SW480 (cell line): Measurements from ENCODE around the gene KIF5C.
"Not testable (repeated sequence)": the region's sequence is repeated elsewhere in the genome, so short reads cannot be mapped to it uniquely, and the experiment has no call there.

Experiments used
- DNase-seq: peaks from one replicate; pipeline ENCODE4 v3.0.0-alpha.2; 2016; ENCODE audit warnings: low spot score

KIF5C gene

GRCh38 chr2:148966438-148966758 lies 91.4 kb downstream of the KIF5C start:
- DNase-seq, result no peak

GRCh38 chr2:148967056-148967455 lies 92.0 kb downstream of the KIF5C start:
- DNase-seq, result no peak

GRCh38 chr2:148967578-148967977 lies 92.6 kb downstream of the KIF5C start:
- no peak for DNase-seq

DNA sequence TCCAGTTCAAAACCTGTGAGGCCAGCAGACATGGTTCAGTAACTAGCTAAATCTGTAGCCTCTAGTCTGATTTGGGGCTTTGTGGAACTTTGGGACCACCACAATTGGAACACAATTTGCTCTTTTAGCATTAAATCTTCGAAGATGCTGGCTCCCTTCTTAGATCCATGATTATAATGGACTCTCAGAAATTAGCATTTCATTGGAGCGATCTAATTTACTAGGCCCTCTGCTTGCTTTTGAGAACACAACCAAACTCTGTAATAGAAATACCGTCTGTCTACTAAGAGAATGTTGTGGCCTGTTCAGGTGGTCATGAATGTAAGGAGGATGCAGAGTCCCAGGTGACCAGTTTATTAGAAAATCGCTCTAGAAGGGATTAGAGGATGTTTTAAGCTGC lies 93.3 kb downstream of the KIF5C start:
- DNase-seq, result no peak

- no peak for DNase-seq
These were observed 93.8 kb downstream of the KIF5C start for GRCh38 chr2:148968776-148969319.

DNA sequence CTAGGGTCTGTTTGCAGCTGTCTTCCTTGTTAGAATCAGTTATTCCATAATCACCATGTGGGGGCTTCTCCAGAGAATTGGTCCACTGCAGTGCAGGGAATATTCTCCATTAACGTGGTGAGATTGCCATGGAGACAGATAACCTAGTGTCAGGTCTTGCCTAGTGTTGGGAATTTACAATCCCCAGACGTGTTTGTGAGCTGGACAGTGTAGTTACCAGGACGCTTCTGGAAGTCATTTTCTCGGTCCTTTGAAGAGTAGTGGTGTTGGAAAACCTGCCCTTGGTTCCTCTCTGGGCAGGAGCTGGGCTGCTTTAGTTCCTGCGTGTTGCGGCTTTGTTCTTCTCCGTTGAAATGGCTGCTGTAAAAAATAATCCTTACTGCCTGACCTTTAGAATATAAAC lies 94.6 kb downstream of the KIF5C start:
- no peak for DNase-seq

- no peak for DNase-seq
These were observed 95.4 kb downstream of the KIF5C start for GRCh38 chr2:148970385-148970784.

GRCh38 chr2:148971547-148971946 lies 96.5 kb downstream of the KIF5C start:
- no peak for DNase-seq

- DNase-seq, result no peak
These were observed 99.1 kb downstream of the KIF5C start for GRCh38 chr2:148974095-148974494.

DNA sequence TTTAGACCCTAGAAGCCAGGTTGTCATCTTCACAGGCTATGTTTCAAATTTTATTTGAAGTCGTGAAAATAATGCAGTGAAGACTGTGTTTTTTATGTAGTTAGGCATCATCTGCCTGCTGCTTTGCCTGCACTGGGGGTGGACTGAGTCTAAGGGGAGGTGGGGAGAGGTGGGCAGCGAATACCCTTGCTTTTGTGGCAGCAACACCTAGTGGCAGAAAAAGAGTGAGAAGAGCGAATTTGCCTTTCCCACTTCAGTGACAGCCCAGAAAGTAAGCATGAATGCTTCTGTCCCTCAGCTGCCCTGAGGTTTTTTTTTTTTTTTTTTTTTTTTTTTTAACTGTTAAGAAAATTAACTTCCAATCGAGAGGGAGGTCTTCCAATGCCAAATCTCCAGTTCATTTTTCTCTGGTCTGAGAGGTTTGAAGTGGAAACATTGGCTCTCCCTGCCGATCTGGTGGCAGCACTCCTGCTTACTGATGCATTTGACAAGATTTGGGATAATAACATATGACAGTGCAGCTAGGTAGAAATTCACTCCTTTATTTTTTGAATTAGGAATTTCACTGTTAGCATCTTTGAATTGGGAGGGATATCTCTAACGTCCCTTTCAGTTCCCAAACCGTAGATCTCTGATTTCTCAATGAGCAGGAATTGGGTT lies 103.1 kb downstream of the KIF5C start:
- DNase-seq, result no peak

DNA sequence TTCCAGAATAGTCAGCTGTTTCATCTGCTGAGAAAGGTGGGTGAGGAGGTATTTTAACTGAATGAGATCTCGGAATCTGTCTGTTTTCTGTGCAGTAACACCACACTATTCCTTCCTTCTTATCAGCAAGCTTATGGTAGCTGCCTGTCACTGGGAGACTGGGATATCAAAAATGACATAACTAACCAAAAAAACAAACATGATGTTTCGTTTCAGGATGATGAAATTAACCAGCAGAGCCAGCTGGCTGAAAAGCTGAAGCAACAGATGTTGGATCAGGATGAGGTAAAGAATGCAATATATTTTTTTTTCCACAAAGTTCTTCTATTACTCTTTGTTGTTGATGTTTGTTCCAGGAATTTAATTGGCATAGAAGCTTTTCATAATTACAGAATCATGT lies 103.7 kb downstream of the KIF5C start:
- no peak for DNase-seq

DNA sequence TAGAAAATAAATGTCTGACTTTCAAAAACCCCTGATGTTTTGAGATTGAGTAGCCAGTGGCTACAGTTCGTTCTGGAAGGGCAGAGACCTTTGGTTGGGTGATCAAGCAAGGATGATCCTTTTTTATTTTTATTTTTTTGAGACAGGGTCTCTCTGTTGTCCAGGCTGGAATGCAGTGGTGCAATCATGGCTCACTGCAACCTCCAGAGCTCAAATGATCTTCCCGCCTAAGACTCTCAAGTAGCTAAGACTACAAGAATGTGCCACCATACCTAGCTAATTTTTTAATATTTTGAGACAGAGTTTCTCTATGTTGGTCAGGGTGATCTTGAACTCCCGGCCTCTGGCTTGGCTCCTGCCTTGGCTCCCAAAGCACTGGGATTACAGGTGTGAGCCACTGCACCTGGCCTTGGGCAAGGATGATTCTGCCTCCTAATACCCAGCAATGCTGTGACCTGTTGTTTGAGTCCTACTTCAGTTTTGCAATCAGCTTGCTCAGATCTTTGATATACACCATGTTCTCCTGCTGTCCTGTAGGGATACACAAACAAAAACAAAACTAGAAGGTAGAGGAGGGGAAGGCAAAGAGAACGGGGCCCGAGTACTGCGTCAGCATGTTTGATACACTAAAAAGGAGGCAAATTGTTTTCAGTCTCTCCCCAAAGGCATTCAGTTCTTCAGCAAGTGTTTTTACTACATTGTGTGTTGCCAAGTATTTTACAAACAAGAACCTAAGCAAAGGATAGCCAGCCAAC lies 104.3 kb downstream of the KIF5C start:
- no peak for DNase-seq

GRCh38 chr2:148979919-148980277 lies 104.9 kb downstream of the KIF5C start:
- DNase-seq, result no peak

DNA sequence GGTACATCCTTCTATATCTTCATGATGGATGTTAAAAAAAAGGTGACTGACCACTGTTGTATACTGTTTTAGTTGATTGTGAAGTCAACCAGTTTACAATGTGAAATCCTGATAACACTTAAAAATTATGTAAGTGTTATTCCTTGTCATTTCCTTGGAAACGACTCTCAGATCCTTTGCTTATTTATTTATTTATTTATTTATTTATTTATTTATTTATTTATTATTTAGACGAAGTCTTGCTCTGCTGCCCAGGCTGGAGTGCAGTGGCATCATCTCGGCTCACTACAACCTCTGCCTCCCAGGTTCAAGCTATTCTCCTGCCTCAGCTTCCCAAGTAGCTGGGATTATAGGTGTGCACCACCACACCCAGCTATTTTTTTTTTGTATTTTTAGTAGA lies 105.5 kb downstream of the KIF5C start:
- DNase-seq, result not testable (repeated sequence)

- DNase-seq, result no peak
These were observed 106.3 kb downstream of the KIF5C start for GRCh38 chr2:148981324-148981723.

GRCh38 chr2:148981781-148982180 lies 106.8 kb downstream of the KIF5C start:
- no peak for DNase-seq

DNA sequence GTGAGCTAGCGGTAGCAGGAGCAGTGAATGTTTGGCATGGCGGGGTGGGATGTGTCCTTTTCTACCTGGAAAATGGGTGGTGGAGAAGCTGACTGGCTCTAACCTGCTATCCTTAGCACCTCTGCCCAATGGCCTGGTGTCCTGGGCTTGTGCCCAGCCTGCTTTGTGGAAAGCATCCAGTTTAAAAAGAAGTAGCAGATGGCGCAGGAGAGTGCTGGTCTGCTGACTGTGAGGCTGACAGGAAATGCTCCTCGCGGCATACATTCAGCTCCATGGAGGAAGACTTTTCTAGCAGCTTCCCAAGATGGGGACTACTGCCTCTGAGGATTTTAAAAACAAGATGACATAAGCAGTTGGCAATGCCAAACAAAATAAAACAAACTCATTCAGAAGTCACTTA lies 107.3 kb downstream of the KIF5C start:
- no peak for DNase-seq

DNA sequence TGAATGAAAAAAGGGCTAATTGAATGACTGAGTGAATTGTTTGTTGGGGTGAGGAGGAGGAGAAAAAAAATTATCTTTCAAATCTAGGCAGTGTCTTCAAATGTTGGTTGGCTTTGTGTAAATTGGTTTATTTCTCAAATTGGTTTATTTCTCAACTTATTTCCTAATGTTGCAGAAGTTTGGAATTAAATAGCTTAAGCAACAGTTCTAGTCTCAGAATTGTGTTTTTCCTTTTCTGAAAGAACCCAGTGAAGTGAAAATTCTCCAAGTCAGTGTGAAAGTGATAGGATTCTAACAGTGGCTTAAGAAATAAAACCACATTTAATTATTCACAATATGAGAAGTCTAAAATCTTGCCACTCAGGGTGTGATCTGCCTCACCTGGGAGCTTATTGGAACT lies 108.9 kb downstream of the KIF5C start:
- no peak for DNase-seq

GRCh38 chr2:148984449-148984848 lies 109.4 kb downstream of the KIF5C start:
- DNase-seq, result no peak

DNA sequence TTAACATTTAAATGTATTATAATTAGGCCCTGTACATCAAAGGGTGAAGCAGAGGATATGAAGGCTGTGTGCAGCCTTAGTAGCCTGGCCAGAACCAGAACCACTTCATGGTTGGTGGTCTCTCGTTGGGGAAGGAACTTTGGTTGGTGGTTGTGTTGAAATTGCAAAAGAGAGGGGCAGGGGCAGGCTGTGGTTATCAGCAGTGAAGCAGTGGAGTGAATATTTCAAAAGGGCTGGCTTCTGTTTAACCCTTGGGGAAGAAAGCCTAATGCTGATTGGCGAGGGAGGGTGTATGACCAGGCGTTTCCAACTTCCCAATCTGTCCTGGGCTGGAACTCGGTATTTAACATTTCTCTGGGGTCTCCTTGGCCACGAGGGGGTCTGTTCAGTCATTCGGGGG lies 112.3 kb downstream of the KIF5C start:
- no peak for DNase-seq

- DNase-seq, result no peak
These were observed 113.3 kb downstream of the KIF5C start for GRCh38 chr2:148988337-148988736.

DNA sequence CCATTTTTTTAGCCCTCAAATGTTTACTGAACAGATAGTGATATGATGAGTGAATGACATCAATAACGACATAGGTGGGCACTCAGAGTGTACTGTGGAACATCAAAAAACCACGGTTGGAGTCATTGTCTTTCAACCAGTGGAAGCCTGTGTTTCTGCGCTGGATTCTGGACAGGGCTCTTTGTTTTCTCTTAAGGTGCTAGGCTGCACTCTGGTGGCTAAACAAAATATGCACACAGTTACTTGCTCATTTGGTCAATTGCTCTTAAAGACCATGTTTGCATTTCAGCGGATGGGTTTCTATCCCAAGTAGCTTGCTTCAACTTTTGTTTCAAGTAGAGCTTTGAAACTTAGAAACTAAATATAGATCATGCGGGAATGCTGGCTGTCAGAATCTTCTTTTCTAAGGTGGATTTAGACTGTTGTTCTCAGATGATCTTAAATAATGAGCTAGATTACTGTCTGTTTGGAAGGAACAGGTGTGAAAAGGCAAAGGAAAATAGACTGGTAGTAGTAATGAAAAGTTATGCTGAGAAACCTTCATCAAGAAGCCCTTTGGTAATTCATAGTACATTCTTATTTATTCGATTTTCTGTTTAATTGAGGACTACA lies 115.0 kb downstream of the KIF5C start:
- DNase-seq, result peak; percentile 80

- DNase-seq, result peak; percentile 14
These were observed 115.9 kb downstream of the KIF5C start for GRCh38 chr2:148990968-148991367.
